Gastrocnemius medialis (tissue), 4 donors: ENCODE measurements around the gene ERRFI1.
A peak's percentile ranks its signal among the peaks of the same experiment; 100 is the strongest.

ENCODE experiments used
- POLR2A ChIP-seq, 2 donors: fragments of 450-650 bp; IDR thresholded peaks; one replicate each; pipeline ENCODE4 v1.6.1; 2017; ENCODE audit warnings: antibody characterized with exemption in 2 of 2, mild to moderate bottlenecking in 2 of 2, moderate library complexity in 2 of 2
- TF ChIP-seq, protein P1 (sequence below), 5 experiments: fragments of 450-650 bp in 3 of 5; fragments of 200-600 bp in 2 of 5; sonication (generic) in 2 of 5; IDR thresholded peaks in 4 of 5; conservative IDR thresholded peaks in 1 of 5; 1 replicate in 4 of 5; 2 replicates in 1 of 5; pipeline ENCODE4 v1.5.1; 2016 to 2019; ENCODE audit warnings: antibody characterized with exemption in 5 of 5, mild to moderate bottlenecking in 3 of 5, moderate library complexity in 3 of 5

DNA sequence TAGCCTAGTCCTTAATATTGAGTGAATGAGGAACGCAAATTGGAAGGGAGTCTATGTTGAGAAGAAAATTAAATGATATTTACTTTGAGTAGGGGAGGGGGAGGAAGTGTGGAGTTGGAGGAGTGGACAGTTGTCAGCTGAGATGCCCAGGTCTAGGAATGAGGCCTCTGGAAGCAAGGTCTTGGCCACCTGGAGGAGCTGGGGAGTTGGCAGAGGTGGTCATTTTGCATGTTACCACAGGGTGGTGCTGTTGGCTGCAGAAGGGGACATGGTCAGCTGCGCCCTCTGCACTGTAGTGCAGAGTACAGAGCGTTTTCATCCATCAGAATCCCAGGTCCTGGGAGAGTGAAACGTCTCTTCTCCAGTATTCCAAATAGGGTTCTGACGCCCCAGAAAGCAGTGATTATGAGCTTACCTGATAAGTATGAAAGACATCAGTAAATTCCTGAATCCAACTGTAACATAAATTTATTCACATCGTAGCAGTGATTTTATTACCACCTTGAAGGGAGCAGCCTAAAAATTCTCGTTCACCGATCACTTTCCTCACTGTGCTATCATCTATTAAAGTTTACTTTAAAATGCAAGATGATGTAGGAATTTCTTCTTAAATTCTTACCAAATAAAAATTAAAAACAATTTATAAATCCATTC, 50.8 kb downstream of the ERRFI1 start:
- TF ChIP-seq, protein P1, sequence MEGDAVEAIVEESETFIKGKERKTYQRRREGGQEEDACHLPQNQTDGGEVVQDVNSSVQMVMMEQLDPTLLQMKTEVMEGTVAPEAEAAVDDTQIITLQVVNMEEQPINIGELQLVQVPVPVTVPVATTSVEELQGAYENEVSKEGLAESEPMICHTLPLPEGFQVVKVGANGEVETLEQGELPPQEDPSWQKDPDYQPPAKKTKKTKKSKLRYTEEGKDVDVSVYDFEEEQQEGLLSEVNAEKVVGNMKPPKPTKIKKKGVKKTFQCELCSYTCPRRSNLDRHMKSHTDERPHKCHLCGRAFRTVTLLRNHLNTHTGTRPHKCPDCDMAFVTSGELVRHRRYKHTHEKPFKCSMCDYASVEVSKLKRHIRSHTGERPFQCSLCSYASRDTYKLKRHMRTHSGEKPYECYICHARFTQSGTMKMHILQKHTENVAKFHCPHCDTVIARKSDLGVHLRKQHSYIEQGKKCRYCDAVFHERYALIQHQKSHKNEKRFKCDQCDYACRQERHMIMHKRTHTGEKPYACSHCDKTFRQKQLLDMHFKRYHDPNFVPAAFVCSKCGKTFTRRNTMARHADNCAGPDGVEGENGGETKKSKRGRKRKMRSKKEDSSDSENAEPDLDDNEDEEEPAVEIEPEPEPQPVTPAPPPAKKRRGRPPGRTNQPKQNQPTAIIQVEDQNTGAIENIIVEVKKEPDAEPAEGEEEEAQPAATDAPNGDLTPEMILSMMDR (IDR thresholded peaks at IDR 0.05 in 4 of 5, conservative IDR thresholded peaks at IDR 0.05 in 1 of 5) = peak; percentile 82 to 92 (median 88)
- TF ChIP-seq POLR2A (IDR thresholded peaks at IDR 0.05) = no peak
